Mesendoderm (in vitro differentiated cells): ENCODE results near the gene PAFAH2.
"Not testable (repeated sequence)": the region's sequence is repeated elsewhere in the genome, so short reads cannot be mapped to it uniquely, and the experiment has no call there.

Source experiments
- DNase-seq: peaks from one replicate; pipeline ENCODE4 v3.0.0; 2013
- H2AK5ac ChIP-seq: 2 replicates; pipeline ENCODE4 v1.6.1; 2013; ENCODE audit warnings: low read length, inconsistent platforms
- H2BK120ac ChIP-seq: 2 replicates; pipeline ENCODE4 v1.6.1; 2013; ENCODE audit warnings: low read depth, mild to moderate bottlenecking, low read length, moderate library complexity, mixed read lengths
- H2BK15ac ChIP-seq: replicated peaks from 2 replicates; pipeline ENCODE4 v1.6.1; 2013; ENCODE audit warnings: low read depth, mild to moderate bottlenecking, moderate library complexity
- H2BK5ac ChIP-seq: 2 replicates; pipeline ENCODE4 v1.6.1; 2013; ENCODE audit warnings: low read length, inconsistent platforms
- H3K18ac ChIP-seq: 2 replicates; pipeline ENCODE4 v1.6.1; 2013; ENCODE audit warnings: mild to moderate bottlenecking, low read length, mixed read lengths
- H3K23ac ChIP-seq: one replicate; pipeline ENCODE4 v1.6.1; 2013; ENCODE audit warnings: low read length
- H3K27ac ChIP-seq: 2 replicates; pipeline ENCODE4 v1.5.1; 2013; ENCODE audit warnings: low read depth, mild to moderate bottlenecking, inconsistent platforms, low read length, moderate library complexity
- H3K27me3 ChIP-seq: 2 replicates; pipeline ENCODE4 v1.6.1; 2013; ENCODE audit warnings: low read length, control low read depth, mild to moderate bottlenecking, inconsistent platforms; ENCODE audit not compliant: insufficient read depth, poor library complexity
- H3K36me3 ChIP-seq: 2 replicates; pipeline ENCODE4 v1.6.1; 2013; ENCODE audit warnings: low read length, inconsistent platforms; ENCODE audit not compliant: control insufficient read depth, insufficient read depth
- H3K4ac ChIP-seq: one replicate; pipeline ENCODE4 v1.6.1; 2013; ENCODE audit warnings: low read depth, mild to moderate bottlenecking, low read length, moderate library complexity
- H3K4me1 ChIP-seq: 2 replicates; pipeline ENCODE4 v1.6.1; 2013; ENCODE audit warnings: low read depth, low read length, inconsistent platforms; ENCODE audit not compliant: control insufficient read depth
- H3K4me2 ChIP-seq: 2 replicates; pipeline ENCODE4 v1.6.1; 2013; ENCODE audit warnings: low read length
- H3K4me3 ChIP-seq: 2 replicates; pipeline ENCODE4 v1.5.1; 2013; ENCODE audit warnings: mild to moderate bottlenecking, low read length
- H3K56ac ChIP-seq: one replicate; pipeline ENCODE4 v1.6.1; 2013; ENCODE audit warnings: low read length
- H3K79me1 ChIP-seq: 2 replicates; pipeline ENCODE4 v1.6.1; 2013; ENCODE audit warnings: low read length, inconsistent platforms
- H3K79me2 ChIP-seq: 2 replicates; pipeline ENCODE4 v1.6.1; 2013; ENCODE audit warnings: mild to moderate bottlenecking, low read length; ENCODE audit not compliant: control insufficient read depth, insufficient read depth
- H3K9ac ChIP-seq: 2 replicates; pipeline ENCODE4 v1.6.1; 2013; ENCODE audit warnings: low read length, inconsistent platforms
- H4K5ac ChIP-seq: one replicate; pipeline ENCODE4 v1.6.1; 2013; ENCODE audit warnings: low read length
- H4K8ac ChIP-seq: one replicate; pipeline ENCODE4 v1.6.1; 2013; ENCODE audit warnings: low read depth, mild to moderate bottlenecking, control low read depth, low read length, moderate library complexity
- WGBS: extraction: QIAGEN DNeasy Blood & Tissue Kit; methylation state at CpG from one replicate; pipeline ENCODE4 v1.1.7; 2013; ENCODE audit warnings: low lambda C conversion rate, missing lambda C conversion rate; ENCODE audit not compliant: insufficient coverage; ENCODE audit errors: extremely low coverage; 5-methylcytosine and 5-hydroxymethylcytosine counted together

Gene PAFAH2

DNA sequence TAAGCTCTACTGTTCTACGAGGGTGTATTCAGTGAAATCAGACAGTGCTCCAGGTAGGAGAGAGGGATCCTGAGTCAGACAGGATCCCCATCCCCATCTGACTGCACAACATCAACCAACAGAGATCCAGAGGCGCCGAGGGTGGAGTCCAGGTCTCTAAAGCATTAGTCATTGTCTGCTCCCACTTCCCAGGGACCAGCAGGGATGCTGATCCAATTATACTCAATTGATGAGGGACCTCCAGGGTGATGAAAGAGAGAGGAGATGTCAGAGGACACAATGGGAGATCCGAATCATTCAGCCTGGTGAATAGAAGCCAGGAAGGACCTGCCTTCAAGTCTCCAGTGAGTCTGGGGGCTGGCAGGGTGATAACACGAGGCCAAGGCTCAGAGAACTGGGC lies 52.1 kb downstream of the PAFAH2 start:
- no peak overlapping the region for H3K4me3 ChIP-seq

DNA sequence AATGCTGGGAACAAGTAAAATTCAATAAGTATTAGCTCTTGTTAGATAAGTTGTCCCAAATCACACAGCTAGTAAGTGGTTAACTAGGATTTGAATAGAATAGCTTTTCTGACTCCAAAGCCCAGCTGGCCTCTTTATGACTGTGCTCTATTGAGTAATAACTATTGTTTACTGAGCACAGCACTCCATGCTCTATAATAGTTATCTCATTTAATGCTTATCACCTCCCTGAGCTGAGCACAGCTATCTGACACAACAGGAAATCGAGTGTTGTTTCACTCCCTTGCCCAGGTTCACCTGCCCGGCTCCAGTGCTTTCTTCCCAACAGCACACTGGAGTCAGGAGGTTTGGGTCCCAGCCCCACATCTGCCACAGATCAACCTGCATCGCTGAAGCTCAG lies 52.9 kb downstream of the PAFAH2 start:
- no peak overlapping the region for H3K9ac ChIP-seq
- H2AK5ac ChIP-seq, result no peak overlapping the region
- H3K23ac ChIP-seq, result no peak overlapping the region
- H3K56ac ChIP-seq, result no peak overlapping the region
- WGBS, result no CpG with 5 or more reads among the region's 3 CpGs
- no peaks in the 10 kb centered on the region for H3K79me2 ChIP-seq
- H3K18ac ChIP-seq, result no peak overlapping the region
- peak overlapping the region; percentile 48 for H3K27ac ChIP-seq
- H2BK120ac ChIP-seq, result no peak overlapping the region
- H3K27me3 ChIP-seq, result no peaks in the 10 kb centered on the region
- H4K8ac ChIP-seq, result no peak overlapping the region
- H2BK5ac ChIP-seq, result no peak overlapping the region
- DNase-seq, result peak; percentile 53
- H3K4ac ChIP-seq, result no peak overlapping the region
- H4K5ac ChIP-seq, result no peak overlapping the region
- no peaks in the 10 kb centered on the region for H3K36me3 ChIP-seq
- no peak overlapping the region for H3K4me2 ChIP-seq
- H2BK15ac ChIP-seq, result no peak overlapping the region
- no peaks in the 10 kb centered on the region for H3K4me1 ChIP-seq
- H3K79me1 ChIP-seq, result no peaks in the 10 kb centered on the region
- no peak overlapping the region for H3K4me3 ChIP-seq

More for the DNA sequence above, 52.1 kb downstream of the PAFAH2 start:
- Histone ChIP-seq H2BK5ac (no peak overlapping the region), H3K36me3 (no peaks in the 10 kb centered on the region), H3K56ac (no peak overlapping the region), H3K4me1 (no peaks in the 10 kb centered on the region), H3K27ac (peak overlapping the region; percentile 48), H4K5ac (no peak overlapping the region), H3K18ac (no peak overlapping the region), H3K9ac (no peak overlapping the region), H2BK15ac (no peak overlapping the region), H3K4ac (no peak overlapping the region), H2BK120ac (no peak overlapping the region), H3K27me3 (no peaks in the 10 kb centered on the region), H4K8ac (no peak overlapping the region), H3K4me2 (no peak overlapping the region), H3K23ac (no peak overlapping the region), H2AK5ac (no peak overlapping the region), H3K79me1 (no peaks in the 10 kb centered on the region), H3K79me2 (no peaks in the 10 kb centered on the region)
- WGBS, result no CpG with 5 or more reads among the region's 5 CpGs
- peak; percentile 84 for DNase-seq

DNA sequence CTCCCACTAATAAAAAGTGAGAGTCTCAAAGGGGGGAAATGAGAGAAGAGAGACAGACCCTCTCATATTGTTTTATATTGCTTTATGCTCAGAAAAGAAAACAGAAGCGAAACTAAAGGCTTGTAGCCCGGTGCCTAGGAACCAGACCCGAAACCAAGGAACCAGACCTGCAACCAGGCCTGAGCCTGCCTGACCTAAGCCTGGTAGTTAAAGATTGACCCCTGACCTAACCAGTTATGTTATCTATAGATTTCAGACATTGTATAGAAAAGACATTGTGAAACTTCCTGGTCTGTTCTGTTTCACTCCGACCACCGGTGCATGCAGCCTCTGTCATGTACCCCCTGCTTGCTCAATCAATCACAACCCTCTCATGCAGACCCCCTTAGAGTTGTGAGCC lies 54.4 kb downstream of the PAFAH2 start:
- not testable (repeated sequence) for H3K79me1 ChIP-seq, H3K56ac ChIP-seq, H3K4ac ChIP-seq, H3K23ac ChIP-seq, H2BK15ac ChIP-seq, H3K27ac ChIP-seq, H3K36me3 ChIP-seq, H2BK120ac ChIP-seq, H2AK5ac ChIP-seq, H3K4me3 ChIP-seq, DNase-seq, H3K79me2 ChIP-seq, H2BK5ac ChIP-seq, H3K27me3 ChIP-seq, H4K5ac ChIP-seq, H3K4me2 ChIP-seq, H3K18ac ChIP-seq, H4K8ac ChIP-seq, H3K4me1 ChIP-seq, H3K9ac ChIP-seq
- WGBS, result no CpG with 5 or more reads among the region's 5 CpGs

DNA sequence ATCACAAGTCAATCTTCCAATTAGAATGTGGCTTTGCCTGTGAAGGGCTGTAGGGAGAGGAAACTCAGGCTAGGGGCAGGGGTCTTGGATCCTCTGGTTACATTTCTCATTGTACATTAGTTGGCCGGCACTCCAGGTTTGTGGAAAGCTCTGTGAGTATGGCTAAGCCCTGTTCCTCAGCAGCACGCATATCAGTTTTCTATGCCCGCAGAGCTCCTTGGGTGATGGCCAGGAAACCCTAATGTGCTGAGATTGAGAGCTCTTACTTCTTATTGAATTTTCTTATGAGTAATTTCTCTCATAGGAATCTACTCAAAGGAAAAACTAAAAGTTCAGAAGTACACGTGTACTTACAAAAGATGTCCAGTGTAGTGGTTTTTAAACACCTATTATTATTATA lies 60.9 kb downstream of the PAFAH2 start:
- H3K9ac ChIP-seq, result no peak overlapping the region
- H3K4me3 ChIP-seq, result no peak overlapping the region
- H3K79me2 ChIP-seq, result no peaks in the 10 kb centered on the region
- no peak overlapping the region for H4K5ac ChIP-seq
- H3K4ac ChIP-seq, result no peak overlapping the region
- no peak overlapping the region for H4K8ac ChIP-seq
- H3K4me2 ChIP-seq, result no peak overlapping the region
- no peak overlapping the region for H2BK5ac ChIP-seq
- H2BK15ac ChIP-seq, result no peak overlapping the region
- no peak overlapping the region for H3K27ac ChIP-seq
- H3K79me1 ChIP-seq, result no peaks in the 10 kb centered on the region
- H2BK120ac ChIP-seq, result no peak overlapping the region
- H3K4me1 ChIP-seq, result no peaks in the 10 kb centered on the region
- DNase-seq, result no peak
- H3K36me3 ChIP-seq, result no peaks in the 10 kb centered on the region
- H3K18ac ChIP-seq, result no peak overlapping the region
- WGBS, result no CpG with 5 or more reads among the region's 4 CpGs
- H3K56ac ChIP-seq, result no peak overlapping the region
- H3K27me3 ChIP-seq, result no peaks in the 10 kb centered on the region
- H2AK5ac ChIP-seq, result no peak overlapping the region
- H3K23ac ChIP-seq, result no peak overlapping the region

DNA sequence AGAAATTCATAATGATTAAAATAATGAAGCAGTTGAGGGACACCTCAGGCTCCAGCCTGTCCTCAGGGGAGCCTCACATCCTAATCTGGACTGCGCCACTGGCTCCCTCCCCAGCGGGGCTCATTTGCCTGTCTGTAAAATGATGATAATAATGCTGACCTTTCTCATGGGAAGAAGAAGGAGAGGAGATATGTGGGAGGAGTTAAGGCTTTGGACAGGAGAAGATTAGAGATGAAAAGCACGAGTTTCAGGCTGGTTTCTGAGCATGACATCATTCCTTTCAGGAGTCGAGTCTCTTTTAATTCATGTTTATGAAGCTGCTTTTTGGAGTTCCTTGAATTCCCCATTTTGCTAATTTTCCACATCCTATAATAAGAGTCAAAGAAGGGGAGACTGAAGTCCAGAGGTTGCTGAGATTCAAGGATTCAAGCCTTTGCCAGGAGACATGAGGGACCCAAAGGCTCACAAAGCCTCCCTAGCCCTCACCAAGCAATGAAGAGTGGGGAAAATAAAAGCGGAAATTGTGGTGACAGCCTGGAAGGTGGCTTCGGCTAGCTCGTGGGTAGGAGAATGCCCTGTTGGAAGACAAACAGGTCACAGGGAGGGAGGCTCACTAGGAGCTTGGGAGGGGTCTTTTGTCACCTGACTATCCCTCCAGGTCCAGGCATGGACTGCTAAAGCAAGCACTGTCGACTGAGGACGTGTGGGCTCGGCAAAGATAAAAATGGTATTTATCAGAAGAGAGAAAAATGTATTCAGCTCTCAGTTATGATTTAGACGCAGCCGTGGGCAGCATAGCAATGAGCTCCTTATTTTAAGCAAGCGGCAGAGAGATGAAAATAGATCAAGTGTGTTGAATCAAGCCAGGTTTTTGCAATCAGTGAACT lies 64.1 kb downstream of the PAFAH2 start:
- Histone ChIP-seq H3K18ac (no peak overlapping the region), H2BK120ac (no peak overlapping the region), H2BK15ac (no peak overlapping the region), H3K79me1 (no peaks in the 10 kb centered on the region), H3K9ac (no peak overlapping the region), H4K8ac (no peak overlapping the region), H4K5ac (no peak overlapping the region), H2AK5ac (no peak overlapping the region), H3K27me3 (no peaks in the 10 kb centered on the region), H3K4me2 (no peak overlapping the region), H3K23ac (no peak overlapping the region), H3K27ac (no peak overlapping the region), H3K56ac (no peak overlapping the region), H3K4ac (no peak overlapping the region), H2BK5ac (no peak overlapping the region), H3K4me3 (no peak overlapping the region), H3K4me1 (no peaks in the 10 kb centered on the region), H3K36me3 (no peaks in the 10 kb centered on the region), H3K79me2 (no peaks in the 10 kb centered on the region)
- no CpG with 5 or more reads among the region's 13 CpGs for WGBS
- DNase-seq, result no peak
